Endothelial cell of umbilical vein (primary cell): ENCODE measurements around the gene UBL3. TPM values are rescaled to one million over a fixed set of nuclear protein-coding genes. Genes with fewer than 3 reads are reported as not detected.

Experiments used
- BruUV-seq: library from RNA; stranded (reverse); fragments of 400-500 nt; replicated peaks from 2 replicates; lab custom pipeline; 2021; lab: Mats Ljungman, UMichigan
- CTCF ChIA-PET: fragments of 300-600, 350-600 bp; sonication (Branson Sonifier 250); formaldehyde crosslinking; loops from one replicate; lab custom pipeline; 2021; ENCODE audit warnings: antibody characterized with exemption, inconsistent platforms; lab: Charles Lee
- POLR2A ChIA-PET: fragments of 300-600, 350-600 bp; sonication (Branson Sonifier 250); formaldehyde crosslinking; loops from one replicate; lab custom pipeline; 2021; ENCODE audit warnings: antibody characterized with exemption, inconsistent platforms; lab: Charles Lee
- DNase-seq: peaks from one replicate; pipeline ENCODE4 v3.0.0-alpha.2; 2011; ENCODE audit warnings: low read depth, low spot score
- FAIRE-seq: peaks from 2 replicates; lab custom pipeline; 2011; peaks lifted over from hg19 to GRCh38; lab: Jason Lieb, UNC
- H2AFZ ChIP-seq: 2 replicates; pipeline ENCODE4 v1.6.0; 2012; ENCODE audit warnings: low read depth, low read length, control low read depth, inconsistent platforms
- H3K27ac ChIP-seq: 2 replicates; pipeline ENCODE4 v1.5.1; 2011; ENCODE audit warnings: low read depth, mild to moderate bottlenecking, control low read depth, low read length, moderate library complexity; ENCODE audit not compliant: insufficient read depth
- H3K27me3 ChIP-seq, 2 experiments: 2 replicates each; pipeline versions ENCODE4 v1.6.0 to v1.6.1; 2011; ENCODE audit warnings: low read length in 2 of 2, mixed read lengths in 1 of 2; ENCODE audit not compliant: control insufficient read depth in 2 of 2, insufficient read depth in 2 of 2
- H3K36me3 ChIP-seq, 2 experiments: 2 replicates in 1 of 2; 3 replicates in 1 of 2; pipeline ENCODE4 v1.5.1; 2011; ENCODE audit warnings: low read length in 2 of 2, mild to moderate bottlenecking in 1 of 2, moderate library complexity in 1 of 2; ENCODE audit not compliant: control insufficient read depth in 2 of 2, insufficient read depth in 2 of 2; ENCODE audit errors: extremely low read depth in 1 of 2
- H3K4me1 ChIP-seq: 3 replicates; pipeline ENCODE4 v1.5.1; 2011; ENCODE audit warnings: mild to moderate bottlenecking, low read length; ENCODE audit not compliant: control insufficient read depth, insufficient read depth; ENCODE audit errors: extremely low read depth
- H3K4me2 ChIP-seq: 2 replicates; pipeline ENCODE4 v1.6.1; 2011; ENCODE audit warnings: low read length, control low read depth, mixed read lengths; ENCODE audit not compliant: insufficient read depth
- H3K4me3 ChIP-seq, 3 experiments: fragments of 200-600 bp in 1 of 3; sonication (generic), shearing (Covaris generic) in 1 of 3; replicated peaks in 1 of 3; 2 replicates each; pipeline ENCODE4 v1.5.1; 2011 to 2016; ENCODE audit warnings: control low read depth in 3 of 3, low read length in 3 of 3, mild to moderate bottlenecking in 2 of 3, inconsistent platforms in 1 of 3, low read depth in 1 of 3, moderate library complexity in 1 of 3; ENCODE audit not compliant: insufficient read depth in 1 of 3
- H3K79me2 ChIP-seq: 2 replicates; pipeline ENCODE4 v1.6.0; 2012; ENCODE audit warnings: low read length, inconsistent platforms; ENCODE audit not compliant: control insufficient read depth, insufficient read depth
- H3K9ac ChIP-seq: replicated peaks from 2 replicates; pipeline ENCODE3; 2011; ENCODE audit warnings: low read length, control low read depth; ENCODE audit not compliant: insufficient read depth; ENCODE audit errors: extremely low read depth
- H3K9me1 ChIP-seq: replicated peaks from 3 replicates; pipeline ENCODE4 v1.6.0; 2011; ENCODE audit warnings: mild to moderate bottlenecking, low read length; ENCODE audit not compliant: control insufficient read depth, insufficient read depth; ENCODE audit errors: extremely low read depth
- H3K9me3 ChIP-seq: replicated peaks from 2 replicates; pipeline ENCODE4 v1.5.1; 2012; ENCODE audit warnings: low read length, inconsistent platforms; ENCODE audit not compliant: control insufficient read depth, insufficient read depth
- H4K20me1 ChIP-seq: replicated peaks from 2 replicates; pipeline ENCODE3; 2011; ENCODE audit warnings: mild to moderate bottlenecking, low read length; ENCODE audit not compliant: control insufficient read depth, insufficient read depth; ENCODE audit errors: extremely low read depth
- EZH2 ChIP-seq: IDR thresholded peaks from 2 replicates; pipeline ENCODE4 v1.6.1; 2012; ENCODE audit warnings: borderline replicate concordance, low read depth, mild to moderate bottlenecking, moderate library complexity, low read length, inconsistent platforms; ENCODE audit not compliant: severe bottlenecking
- FOS ChIP-seq: IDR thresholded peaks from 2 replicates; pipeline ENCODE4 v1.6.1; 2011; ENCODE audit warnings: mild to moderate bottlenecking, low read length, moderate library complexity, borderline replicate concordance; ENCODE audit not compliant: insufficient read depth
- GATA2 ChIP-seq: IDR thresholded peaks from 2 replicates; pipeline ENCODE4 v1.7.0; 2011; ENCODE audit warnings: low read depth, mild to moderate bottlenecking, moderate library complexity, mixed read lengths, low read length; ENCODE audit not compliant: insufficient read length, insufficient read depth
- JUN ChIP-seq: IDR thresholded peaks from 2 replicates; pipeline ENCODE4 v1.6.1; 2011; ENCODE audit warnings: borderline replicate concordance, low read depth; ENCODE audit not compliant: insufficient read length, insufficient read depth
- MYC ChIP-seq: IDR thresholded peaks from one replicate; pipeline ENCODE4 v1.6.1; 2011; ENCODE audit warnings: mild to moderate bottlenecking, low read depth, low read length
- POLR2A ChIP-seq: IDR thresholded peaks from 2 replicates; pipeline ENCODE4 v1.6.1; 2012; ENCODE audit warnings: low read depth, mild to moderate bottlenecking, control low read depth, low read length
- POLR2AphosphoS5 ChIP-seq: IDR thresholded peaks from 2 replicates; pipeline ENCODE4 v1.6.1; 2012; ENCODE audit warnings: low read depth, mild to moderate bottlenecking, control low read depth, low read length, moderate library complexity; ENCODE audit not compliant: insufficient read depth
- dilution Hi-C: fragments of 300-500 bp; cut with MboI; formaldehyde crosslinking; loops from one replicate; pipeline ENCODE4 v1.15.0; 2019; ENCODE audit warnings: low sequenced_read_pairs; ENCODE audit not compliant: extremely low pct_ligation_motif_present
- intact Hi-C: fragments of 100-400 bp; cut with micrococcal nuclease; formaldehyde crosslinking; loops from one replicate; pipeline ENCODE4 v1.10.0; 2022
- polyA plus RNA-seq, 4 experiments: library from polyadenylated mRNA; depleted of rRNA in 3 of 4; stranded (reverse) in 3 of 4; unstranded in 1 of 4; fragments of >200 nt; gene quantifications; 2 replicates each; pipeline versions ENCODE4 v1.2.1 to v1.2.3, GENCODE V29; 2011 to 2012; ENCODE audit warnings: missing spikeins in 1 of 4
- total RNA-seq: library from RNA; stranded (reverse); gene quantifications from 2 replicates; pipeline ENCODE4 v1.2.3, GENCODE V29; 2021
- TF ChIP-seq, protein P1 (sequence below): IDR thresholded peaks from 2 replicates; pipeline ENCODE4 v1.6.1; 2011; ENCODE audit not compliant: insufficient read depth, insufficient read length
- TF ChIP-seq, protein P2 (sequence below), 2 donors: IDR thresholded peaks; 1 replicate in 1 of 2; 2 replicates in 1 of 2; pipeline ENCODE4 v1.5.1; 2011; ENCODE audit warnings: low read length in 2 of 2, mild to moderate bottlenecking in 2 of 2, moderate library complexity in 2 of 2, control low read depth in 1 of 2, inconsistent platforms in 1 of 2, low read depth in 1 of 2; ENCODE audit not compliant: insufficient read depth in 1 of 2; ENCODE audit errors: extremely low read depth in 1 of 2

UBL3 gene
- total and polyA plus RNA-seq, 2 donors (not counting 3 experiments of a cell fraction or from before 2014, with no cell fraction given) = 4.8 to 11.8 TPM

DNA sequence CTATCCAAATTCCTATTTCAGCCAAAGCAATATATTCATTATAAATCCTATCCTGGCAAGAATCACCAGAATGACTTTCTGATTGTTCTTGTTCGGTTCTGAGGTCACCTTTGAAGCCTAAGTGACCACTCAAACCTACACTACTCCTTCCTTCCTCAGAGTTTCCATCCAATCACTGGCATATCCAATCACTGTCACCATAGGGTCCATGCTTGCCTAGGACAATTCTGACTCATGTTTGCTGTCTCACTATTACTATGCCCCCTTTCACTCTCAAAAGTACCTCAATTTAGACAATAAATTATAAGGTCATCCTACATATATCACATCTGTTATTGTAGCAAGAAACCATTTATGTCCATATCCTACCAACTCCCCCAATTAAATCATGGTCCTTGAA is 58.9 kb downstream of the UBL3 start:
- CTCF ChIA-PET = no interaction called here
- no peak overlapping the region for H2AFZ ChIP-seq
- no peak overlapping the region for H3K27ac ChIP-seq
- intact Hi-C loops = no loop called here
- H3K9me3 ChIP-seq = no peaks in the 10 kb centered on the region
- H3K9ac ChIP-seq = no peak overlapping the region
- dilution Hi-C loops = no loop called here
- no peak for DNase-seq
- H3K36me3 ChIP-seq = no peaks in the 10 kb centered on the region
- H3K4me2 ChIP-seq = no peak overlapping the region
- no peak for FAIRE-seq
- peaks cover 3% of the 10 kb centered on the region for H4K20me1 ChIP-seq
- H3K79me2 ChIP-seq = no peaks in the 10 kb centered on the region
- POLR2A ChIA-PET = no interaction called here
- TF ChIP-seq FOS = no peak
- no peak for TF ChIP-seq POLR2A
- TF ChIP-seq MYC = no peak
- TF ChIP-seq EZH2 = no peak
- no peak for TF ChIP-seq GATA2
- no peak for TF ChIP-seq POLR2AphosphoS5
- TF ChIP-seq, protein P1, sequence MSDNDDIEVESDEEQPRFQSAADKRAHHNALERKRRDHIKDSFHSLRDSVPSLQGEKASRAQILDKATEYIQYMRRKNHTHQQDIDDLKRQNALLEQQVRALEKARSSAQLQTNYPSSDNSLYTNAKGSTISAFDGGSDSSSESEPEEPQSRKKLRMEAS = no peak
- TF ChIP-seq, protein P2, sequence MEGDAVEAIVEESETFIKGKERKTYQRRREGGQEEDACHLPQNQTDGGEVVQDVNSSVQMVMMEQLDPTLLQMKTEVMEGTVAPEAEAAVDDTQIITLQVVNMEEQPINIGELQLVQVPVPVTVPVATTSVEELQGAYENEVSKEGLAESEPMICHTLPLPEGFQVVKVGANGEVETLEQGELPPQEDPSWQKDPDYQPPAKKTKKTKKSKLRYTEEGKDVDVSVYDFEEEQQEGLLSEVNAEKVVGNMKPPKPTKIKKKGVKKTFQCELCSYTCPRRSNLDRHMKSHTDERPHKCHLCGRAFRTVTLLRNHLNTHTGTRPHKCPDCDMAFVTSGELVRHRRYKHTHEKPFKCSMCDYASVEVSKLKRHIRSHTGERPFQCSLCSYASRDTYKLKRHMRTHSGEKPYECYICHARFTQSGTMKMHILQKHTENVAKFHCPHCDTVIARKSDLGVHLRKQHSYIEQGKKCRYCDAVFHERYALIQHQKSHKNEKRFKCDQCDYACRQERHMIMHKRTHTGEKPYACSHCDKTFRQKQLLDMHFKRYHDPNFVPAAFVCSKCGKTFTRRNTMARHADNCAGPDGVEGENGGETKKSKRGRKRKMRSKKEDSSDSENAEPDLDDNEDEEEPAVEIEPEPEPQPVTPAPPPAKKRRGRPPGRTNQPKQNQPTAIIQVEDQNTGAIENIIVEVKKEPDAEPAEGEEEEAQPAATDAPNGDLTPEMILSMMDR (IDR thresholded peaks at IDR 0.05; ENCODE audit: extremely low read depth in 1 of 2, insufficient read depth in 1 of 2, low read depth in 1 of 2, low read length in 2 of 2) = no peak
- TF ChIP-seq JUN = no peak
- BruUV-seq = no TSS peak
- H3K4me1 ChIP-seq = no peaks in the 10 kb centered on the region
- no peak overlapping the region for H3K4me3 ChIP-seq
- H3K27me3 ChIP-seq = no peaks in the 10 kb centered on the region
- H3K9me1 ChIP-seq = no peaks in the 10 kb centered on the region
